Stimulated activated CD4-positive, alpha-beta T cell treated with anti-CD3 and anti-CD28 coated beads, TNF-alpha, amount 100 ng/mL, for 48 hours (primary cell): ENCODE measurements around the gene KLK5.
"Not testable (repeated sequence)": the region's sequence is repeated elsewhere in the genome, so short reads cannot be mapped to it uniquely, and the experiment has no call there.

Experiments used
- DNase-seq, 3 donors: peaks; one replicate each; pipeline ENCODE4 v3.0.0-alpha.2; 2020; ENCODE audit warnings: low read depth in 3 of 3

Gene KLK5

DNA sequence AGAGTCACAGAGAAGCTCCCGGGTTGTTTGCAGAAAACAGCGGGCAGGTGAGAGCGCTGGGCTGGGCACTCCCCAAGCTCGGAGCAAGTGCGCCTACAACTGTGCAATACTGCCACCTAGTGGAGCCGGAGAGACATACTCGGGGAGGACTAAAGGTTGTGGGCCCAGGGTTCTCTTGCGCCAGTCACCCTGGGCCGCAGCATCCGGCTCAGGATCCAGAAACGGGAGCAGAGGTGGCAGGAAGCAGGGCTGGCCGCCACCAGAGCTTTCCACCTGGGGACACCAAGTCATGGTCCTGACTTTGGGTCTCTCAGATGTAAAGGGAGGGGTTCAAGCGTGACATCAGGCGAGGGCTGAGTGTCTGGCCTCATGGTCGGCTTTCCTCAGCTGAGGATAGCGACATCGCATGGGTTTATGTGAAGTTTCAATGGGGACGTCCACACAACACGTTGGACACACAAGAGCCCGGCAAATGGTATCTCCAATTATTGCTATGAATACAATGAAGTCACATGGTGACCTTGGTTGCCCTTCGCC is 30.5 kb downstream of the KLK5 start:
- DNase-seq = peak; percentile 61 to 77 (median 65)

DNA sequence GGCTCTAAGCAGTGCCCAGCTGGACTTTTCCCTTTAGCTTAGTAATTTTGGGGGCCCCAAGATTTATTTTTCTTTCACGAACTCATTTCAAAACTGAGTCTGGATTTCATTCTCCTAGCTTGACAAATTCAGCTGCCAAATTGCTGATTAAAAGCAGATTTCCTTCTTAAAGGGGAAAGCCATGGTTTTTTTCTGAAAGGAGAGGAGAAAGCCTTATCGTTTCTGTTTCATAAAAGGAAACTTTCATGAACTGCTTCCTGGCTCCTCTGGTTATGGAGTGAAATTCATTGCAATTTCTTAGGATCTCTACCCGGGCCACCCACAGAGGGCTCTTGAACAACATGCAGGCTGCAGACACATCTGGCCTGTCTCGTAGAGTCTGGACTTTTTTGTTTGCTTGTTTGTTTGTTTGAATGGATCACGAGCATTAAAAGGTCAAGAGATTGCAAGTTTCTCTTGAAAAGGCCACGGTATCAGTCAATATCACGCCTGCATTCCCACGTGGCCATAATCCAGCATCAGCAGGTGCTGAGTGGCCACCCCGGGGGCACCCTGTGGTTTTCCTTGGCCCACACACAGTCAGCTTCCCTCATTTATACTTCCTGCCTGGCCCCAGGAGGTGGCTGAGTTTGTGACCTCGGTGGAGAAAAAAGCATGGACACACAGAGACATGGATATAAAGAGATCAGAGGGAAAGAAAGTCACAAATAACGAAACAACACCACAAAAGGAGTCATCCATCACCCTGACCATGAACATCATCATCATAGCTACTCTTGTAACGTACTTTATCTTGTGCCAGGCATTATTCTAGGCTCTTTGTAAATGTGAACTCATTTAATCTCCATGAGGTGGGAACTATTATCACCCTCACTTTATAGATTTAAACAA is 31.2 kb downstream of the KLK5 start:
- no peak for DNase-seq

DNA sequence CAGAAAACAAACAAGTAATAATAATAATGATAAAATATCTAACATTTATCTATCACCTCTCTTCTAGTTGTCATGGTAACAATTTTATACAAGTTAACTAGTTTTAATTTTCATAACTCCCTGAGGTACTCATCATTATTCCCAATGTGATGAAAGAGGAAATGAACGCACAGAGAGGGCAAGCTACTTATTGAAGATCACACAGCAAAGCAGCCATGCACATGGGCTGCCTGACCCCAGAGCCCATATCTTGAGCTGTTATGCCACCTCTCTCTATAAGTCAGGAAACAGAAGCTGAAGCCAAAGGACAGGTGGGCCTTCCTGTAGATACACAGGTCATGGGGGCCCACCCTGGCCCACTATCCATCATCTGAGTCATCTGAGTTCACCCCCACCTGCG is 36.8 kb downstream of the KLK5 start:
- no peak for DNase-seq

DNA sequence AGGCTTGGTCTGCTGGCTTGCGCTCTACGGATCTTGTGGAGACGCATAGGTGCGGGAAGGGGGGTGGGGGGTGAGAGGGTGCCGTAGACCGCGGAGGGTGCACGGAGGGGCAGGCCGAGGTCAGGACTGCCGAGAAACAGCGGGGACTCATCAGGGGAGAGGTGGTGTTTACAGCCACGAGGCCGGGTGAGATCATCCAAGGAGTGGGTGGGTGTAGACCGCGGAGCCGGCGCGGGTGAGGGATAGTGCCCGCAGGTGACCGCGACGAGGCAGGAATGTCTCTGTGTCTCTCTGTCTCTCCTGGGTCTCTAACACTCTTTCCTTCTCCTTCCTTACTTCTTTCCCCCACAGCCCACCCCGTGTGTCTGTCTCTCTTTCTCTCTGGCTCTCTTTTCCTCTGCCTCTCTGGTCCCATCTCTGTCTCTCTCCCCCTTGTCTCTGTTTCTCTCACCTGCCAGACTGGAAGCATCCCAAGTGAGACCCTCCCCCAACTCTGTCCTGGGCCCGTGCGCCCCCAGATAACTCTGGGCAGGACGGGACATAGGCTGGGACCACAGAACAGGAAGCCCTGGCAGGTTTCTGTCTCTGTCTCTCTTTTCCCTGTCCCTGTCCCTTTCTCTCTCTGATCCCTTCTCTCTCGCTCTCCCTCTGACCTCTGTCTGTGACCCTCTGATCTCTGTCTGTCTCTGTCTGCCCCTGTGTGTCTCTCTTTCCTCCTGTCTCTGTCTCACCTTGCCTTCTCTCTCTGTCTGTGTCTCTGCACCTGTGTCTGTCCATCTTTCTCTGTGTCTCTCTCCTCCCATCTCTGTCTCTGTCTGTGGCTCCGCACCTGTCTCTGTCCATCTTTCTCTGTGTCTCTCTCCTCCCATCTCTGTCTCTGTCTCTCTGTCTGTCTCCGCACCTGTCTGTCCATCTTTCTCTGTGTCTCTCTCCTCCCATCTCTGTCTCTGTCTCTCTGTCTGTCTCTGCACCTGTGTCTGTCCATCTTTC is 39.8 kb downstream of the KLK5 start:
- peak; percentile 10 to 32 (median 16) for DNase-seq

DNA sequence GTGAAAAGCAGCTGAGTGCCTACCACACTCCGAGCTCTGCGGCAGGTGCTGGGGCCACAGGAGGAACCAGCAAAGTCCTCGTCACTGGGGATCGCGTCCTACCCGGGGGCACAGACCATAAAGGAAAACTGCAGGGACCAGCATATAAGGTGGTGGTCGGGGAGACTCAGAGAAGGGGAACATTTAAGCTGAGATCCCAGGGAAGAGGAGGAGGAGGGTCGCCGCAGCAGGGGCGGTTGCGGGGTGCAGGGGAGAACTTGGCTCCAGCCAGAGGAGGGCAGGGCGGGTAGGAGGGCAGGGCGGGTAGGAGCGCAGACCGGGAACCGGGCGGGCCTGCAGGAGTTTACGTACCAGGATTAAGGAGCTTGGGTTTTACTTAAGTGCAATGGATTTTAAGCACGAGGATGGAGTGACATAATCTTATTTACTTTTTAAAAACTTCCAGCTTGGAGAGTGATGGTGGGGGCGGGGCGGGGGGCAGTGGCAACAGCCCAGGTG is 40.7 kb downstream of the KLK5 start:
- no peak for DNase-seq

DNA sequence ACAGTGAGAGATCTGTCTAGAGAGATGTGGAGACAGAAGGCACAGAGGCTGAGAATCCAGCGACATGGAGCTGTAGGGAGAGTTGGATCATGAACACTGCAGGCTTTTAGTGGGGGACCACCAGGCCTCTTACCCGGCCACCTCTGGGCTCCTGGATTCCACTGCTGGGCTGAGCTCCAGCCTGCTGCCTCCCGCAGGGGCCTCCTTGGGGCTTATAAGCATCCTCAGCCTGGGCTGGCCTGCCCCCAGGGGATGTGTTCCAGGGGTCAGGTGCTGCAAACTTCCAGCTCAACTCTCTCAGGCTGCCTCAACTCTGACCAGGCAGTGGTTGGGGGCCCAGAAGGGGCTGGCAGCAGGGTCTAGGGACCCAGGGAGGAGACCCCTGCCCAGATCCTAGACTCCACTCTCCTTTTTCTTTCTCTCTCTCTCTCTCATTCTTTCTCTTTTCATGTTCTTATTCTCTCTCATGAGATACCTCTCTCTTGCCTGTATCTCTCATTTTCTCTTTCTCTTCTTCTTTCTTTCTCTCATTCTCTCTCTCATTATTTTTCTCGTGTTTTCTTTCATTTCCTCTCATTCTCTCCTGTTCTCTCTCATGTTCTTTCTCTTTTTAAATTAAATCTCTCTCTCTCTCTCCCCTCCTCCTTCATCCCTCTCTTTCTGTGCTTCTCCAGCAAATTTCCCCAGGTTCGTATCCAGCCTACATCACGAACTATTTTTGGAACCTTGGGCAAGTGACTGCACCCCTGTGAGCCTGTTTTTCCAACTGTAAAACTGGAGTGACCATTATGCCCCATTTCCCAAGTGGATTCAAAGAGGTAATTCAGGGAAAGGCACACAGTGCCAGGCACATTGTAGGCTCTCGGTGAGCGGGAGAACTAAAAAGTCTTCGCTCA is 41.4 kb downstream of the KLK5 start, which contains the start of gene KLK4:
Gene KLK4 (minus strand): TSS at position 190 of the 896 bp plus-strand sequence. CDS start 657 bp downstream, outside the sequence.
- DNase-seq = no peak

DNA sequence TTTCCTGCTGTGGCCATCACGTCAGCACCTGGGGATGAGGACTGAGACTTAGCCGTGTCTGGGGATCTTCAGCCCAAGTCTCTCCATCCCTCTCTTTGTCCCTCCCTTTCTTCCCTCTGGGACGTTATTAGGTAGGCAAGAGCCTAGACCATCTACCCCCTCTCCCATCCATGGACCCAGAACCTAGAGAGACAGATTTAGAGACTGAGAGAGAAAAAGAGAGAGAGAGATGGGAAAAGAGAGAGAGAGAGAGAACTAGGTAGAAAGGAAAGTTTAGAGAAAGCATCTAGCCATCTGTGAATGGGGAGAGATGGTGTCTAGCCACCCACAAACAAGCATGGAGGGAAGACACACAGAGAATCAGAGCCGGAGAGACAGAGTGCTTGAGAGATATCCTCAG is 42.1 kb downstream of the KLK5 start:
- no peak for DNase-seq

DNA sequence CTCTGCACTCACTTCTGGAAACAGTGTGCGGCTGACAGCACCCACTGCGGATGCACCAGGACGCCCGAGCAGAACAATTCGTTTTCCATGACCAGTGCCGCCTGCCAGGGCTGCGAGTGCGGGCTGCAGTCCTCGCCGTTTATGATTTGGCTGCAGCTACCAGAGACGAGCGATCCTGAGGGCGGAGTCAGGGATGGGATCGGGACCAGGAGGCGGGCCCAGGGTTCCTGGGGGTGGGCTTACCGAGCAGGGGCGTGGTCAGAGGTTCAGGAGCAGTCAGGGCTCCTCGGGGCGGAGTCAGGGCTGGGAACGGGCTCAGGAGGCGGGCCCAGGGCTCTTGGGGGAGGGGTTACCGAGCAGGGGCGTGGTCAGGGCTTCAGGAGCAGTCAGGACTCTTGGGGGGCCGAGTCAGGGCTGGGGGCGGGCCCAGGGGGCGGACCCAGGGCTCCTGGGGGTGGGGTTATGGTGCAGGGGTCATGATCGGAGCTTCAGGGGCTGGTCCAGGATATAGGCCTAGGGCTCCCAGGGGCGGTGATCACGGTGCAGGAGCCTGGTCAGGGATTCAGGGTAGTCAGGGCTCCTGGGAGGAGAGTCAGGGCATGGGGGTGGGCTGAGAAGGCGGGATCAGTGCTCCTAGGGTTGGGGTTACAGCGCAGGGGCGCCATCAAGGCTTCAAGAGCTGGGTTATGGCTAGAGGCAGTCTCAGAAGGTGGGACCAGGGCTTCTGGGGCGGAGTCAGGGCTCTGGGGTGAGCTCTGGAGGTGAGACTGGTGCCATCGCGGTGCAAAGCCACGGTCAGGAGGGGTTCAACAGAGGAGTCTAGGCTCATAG is 43.4 kb downstream of the KLK5 start:
- peak in 2 of 3 donors; percentile 38 to 43 for DNase-seq

DNA sequence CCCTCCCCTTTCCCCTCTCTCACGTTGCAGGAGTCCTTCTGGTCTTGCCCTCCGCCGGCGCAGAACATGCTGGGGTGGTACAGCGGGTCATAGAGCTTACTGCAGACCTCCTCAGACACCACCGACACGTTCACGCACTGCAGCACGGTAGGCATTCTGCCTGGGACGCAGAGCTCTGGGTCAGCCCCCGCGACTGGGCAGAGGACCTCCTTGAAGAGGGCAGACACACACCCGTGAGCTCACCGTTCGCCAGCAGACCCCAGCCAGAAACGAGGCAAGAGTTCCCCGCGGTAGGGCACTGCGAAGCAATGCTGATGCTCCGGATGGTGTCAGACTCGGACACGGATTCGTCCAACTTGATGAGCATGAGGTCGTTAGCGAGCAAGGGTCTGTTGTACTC is 44.5 kb downstream of the KLK5 start:
- DNase-seq = no peak

DNA sequence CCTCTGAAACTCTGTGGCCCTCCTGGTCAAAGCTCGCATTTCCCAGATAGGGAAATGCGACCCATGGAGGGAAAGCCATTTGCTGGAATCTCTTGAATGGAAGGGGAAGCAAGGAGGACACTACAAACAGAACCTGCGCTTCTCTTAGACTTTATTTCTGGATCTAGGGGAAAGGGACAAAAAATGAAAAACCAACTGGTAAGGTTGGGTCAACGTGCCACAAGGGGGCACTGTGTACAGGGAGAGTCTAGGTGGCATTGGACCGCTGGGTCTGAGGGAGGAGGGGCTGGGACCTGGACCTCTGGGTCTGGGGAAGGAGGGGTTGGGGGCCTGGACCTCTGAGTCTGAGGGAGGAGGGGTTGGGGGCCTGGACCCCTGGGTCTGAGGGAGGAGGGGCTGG is 46.6 kb downstream of the KLK5 start:
- peak in 1 of 3 donors; percentile 58 for DNase-seq

DNA sequence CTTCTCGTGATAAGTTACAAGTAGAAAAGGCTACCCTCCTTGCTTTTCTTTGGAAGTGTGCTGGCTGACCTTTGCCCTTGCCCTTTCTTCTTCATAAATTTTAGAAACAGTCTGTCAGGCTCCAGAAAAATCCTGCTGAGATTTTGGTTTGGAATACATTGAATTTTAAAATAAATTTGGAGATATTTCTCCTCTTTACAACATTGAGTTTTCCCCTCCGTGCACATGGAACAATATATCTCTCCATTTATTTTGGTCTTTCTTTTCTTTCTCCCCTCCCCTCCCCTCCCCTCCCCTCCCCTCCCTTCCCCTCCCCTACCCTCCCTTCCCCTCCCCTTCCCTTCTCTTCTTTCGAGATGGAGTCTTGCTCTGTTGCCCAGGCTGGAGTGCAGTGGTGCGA is 50.2 kb downstream of the KLK5 start:
- no peak for DNase-seq

DNA sequence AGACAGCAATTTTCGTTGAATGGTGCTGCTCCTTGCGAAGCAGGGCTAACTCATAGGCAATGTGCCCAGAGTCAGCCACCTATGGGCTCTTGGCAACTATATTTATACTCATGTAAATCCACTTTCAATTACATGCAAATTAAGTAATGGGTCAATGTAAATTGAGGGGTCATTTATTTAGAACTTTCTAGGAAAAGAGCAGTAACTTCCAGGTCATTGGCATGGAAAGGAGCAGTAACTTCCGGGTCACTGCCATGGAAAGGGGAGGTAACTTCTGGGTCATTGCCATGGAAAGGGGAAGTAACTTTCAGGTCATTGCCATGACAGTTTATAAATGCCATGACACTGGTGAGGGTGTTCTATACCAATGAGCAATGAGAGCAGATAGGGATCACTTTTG is 53.3 kb downstream of the KLK5 start:
- DNase-seq = no peak

DNA sequence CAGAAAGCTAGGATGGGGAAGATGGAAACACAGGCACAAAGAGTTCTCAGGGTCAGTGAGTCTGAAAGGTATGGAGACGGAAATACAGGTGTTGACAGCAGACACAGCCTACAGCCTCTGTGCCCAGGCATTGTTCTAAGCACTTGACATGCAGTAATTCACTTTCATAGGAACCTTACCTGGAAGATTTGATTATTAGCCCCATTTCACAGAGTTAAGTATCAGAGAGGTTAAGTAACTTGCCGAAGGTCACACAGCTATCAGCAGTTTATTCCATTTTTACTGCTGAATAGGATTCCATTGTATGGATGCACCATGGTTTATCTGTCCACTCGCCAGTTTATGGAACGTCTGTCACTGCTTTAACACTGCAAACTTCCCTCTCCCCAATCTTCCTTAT is 54.8 kb downstream of the KLK5 start:
- no peak for DNase-seq

DNA sequence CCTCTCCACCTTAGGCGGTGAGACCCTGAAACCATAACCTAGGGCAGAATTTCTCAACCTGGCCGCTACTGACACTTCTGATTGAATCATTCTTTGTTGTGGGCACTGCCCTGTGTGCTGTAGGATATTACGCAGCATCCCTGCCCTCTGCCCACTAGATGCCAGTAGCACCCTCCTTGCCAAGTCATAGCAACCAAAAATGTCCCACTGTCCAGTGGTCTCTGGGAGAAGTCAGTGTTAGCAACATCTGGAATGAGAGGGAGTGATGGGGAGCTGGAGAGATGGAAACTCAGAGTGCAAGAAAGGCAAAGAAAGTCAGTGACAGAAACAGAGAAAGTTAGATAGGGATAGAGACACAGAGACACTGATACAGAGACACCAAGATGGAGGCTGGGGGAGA is 55.2 kb downstream of the KLK5 start:
- no peak for DNase-seq

DNA sequence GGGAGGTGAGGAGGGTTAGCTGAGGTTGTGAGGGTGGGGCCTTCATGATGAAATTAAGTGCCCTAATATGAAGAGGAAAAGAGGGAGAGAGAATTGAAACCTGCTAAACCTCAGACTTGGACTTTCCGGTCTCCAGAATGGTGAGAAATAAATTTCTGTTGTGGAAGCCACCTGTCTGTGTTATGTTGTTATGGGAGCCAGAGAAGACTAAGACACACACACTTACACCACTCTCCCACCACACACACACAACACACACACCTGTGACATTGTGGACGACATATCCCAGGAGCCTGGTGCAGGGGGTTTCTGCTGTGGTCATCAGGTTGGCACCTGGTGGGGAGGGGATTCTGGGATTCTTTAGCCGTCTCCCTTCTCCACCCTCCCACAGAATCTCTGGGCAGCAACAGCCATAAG is 55.6 kb downstream of the KLK5 start:
- DNase-seq = no peak

DNA sequence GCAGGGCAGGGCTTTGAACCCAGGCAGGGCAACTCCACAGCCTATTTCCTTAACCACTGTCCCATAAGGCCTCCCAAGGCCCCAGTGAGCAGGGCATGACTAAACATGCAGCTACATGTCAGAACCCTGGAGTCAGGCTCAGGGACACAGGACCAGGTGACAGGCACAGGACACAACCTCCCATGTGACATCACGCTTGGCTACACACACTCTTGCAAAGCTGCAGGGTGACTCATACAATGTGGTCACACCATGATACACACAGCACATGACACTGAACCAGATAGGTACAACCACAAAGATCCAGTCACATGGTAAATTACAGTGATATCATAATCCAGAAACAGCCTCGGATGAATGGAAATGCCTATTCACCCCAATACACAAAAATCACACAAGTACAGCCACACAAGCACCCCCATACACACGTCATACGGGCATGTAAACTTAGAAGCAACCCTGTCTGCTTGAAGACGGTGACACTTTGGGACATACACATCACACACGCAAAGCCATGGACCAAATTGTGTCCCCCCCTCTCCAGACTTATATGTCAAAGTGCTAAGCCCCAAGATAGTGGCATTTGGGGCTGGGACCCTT is 56.1 kb downstream of the KLK5 start:
- peak in 2 of 3 donors; percentile 9 to 30 for DNase-seq

DNA sequence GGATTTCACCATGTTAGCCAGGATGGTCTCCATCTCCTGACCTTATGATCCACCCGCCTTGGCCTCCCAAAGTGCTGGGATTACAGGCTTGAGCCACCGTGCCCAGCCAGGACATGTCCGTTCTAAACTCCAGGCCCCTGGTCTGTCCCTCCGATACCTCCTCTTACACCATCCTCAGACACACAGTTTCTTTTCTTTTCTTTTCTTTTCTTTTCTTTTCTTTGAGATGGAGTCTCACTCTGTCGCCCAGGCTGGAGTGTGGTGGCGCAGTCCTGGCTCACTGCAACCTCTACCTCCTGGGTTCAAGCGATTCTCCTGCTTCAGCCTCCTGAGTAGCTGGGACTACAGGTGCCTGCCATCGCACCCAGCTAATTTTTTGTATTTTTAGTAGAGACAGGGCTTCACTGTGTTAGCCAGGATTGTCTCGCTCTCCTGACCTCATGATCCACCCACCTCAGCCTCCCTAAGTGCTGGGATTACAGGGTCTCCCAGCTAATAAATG is 56.7 kb downstream of the KLK5 start:
- DNase-seq = not testable (repeated sequence)

DNA sequence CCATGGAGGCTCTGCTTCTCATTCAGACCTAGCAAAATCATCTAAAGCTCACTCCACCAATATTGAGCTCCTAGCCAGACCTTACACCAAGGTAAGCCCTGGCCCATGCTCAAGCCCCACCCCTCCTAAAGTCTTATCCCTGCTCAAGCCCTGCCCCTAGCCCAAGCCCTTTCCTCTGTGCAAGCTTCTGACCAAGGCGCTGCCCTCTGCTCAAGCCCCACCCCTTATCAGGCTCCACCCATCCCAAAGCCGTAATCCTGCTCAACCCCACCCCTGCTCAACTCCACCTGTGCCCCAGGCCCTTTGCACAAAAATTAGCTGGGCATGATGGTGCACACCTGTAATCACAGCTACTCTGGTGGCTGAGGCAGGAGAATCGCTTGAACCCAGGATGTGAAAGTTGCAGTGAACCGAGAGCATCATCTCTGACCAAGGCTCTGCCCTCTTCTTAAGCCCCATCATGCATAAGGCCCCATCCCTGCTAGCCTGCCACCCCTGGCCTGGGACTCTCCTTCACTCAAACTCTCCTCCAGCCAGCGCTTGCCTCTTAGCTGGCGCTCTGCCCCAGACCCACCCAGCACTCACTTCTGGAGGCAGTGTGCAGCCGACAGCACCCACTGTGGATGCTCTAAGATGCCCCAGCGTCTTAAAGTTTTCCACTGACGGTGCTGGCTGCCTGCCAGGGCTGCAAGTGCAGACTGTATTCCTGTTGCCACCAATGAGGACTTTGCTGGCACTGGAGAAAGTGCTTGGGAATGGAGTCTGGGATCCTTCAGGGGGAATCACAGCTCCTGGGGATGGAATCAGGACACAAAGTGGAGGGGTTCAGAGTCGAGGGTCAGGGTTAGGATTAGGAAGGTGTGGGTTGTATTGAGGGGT is 58.1 kb downstream of the KLK5 start:
- no peak for DNase-seq
